Heart left ventricle (tissue), 13 donors: ENCODE data around the gene EREG.

Source experiments
- POLR2A ChIP-seq, 2 donors: fragments of 450-650 bp; IDR thresholded peaks; one replicate each; pipeline ENCODE4 v1.6.1; 2017; ENCODE audit warnings: antibody characterized with exemption in 2 of 2, mild to moderate bottlenecking in 2 of 2, moderate library complexity in 2 of 2
- TF ChIP-seq, protein P1 (sequence below), 12 donors: fragments of 200-600 bp; sonication (generic) in 4 of 12; IDR thresholded peaks; one replicate each; pipeline versions ENCODE4 v1.5.0 to v1.8.0; 2018 to 2022; ENCODE audit warnings: antibody characterized with exemption in 12 of 12, mild to moderate bottlenecking in 5 of 12
- donor health status: ischemic (EF 13 %, LVEDD 7.1; RV severe dilation, severe dysfunction).
- donor health status: DM: no; HTN: yes; CAD: no.
- donor health status: DM: no; HTN: no; CAD: no.
- donor health status: ischemic (EF 25% LVEDD 6.9; RV normal size, moderate dysfunction).
- donor health status: ischemic (EF 25% LVEDD 5.7; RV mildly dilated, moderate dysfunction).
- donor health status: ischemic (EF 35%, LVEDD 5.7; RV mildly dilated, moderate dysfunction).
- donor health status: nonischemic (EF 11% LVEDD 7.7; RV severe dilation, severe dysfunction).
- donor health status: DM: yes; HTN: yes; CAD: no.
- donor health status: PGD.
- donor health status: ischemic (EF 29% LVEDD 5.4; RV normal size, mild dysfunction).
- donor health status: nonischemic (EF 23%, LVEDD 6.1; RV moderate dilation, normal function).

DNA sequence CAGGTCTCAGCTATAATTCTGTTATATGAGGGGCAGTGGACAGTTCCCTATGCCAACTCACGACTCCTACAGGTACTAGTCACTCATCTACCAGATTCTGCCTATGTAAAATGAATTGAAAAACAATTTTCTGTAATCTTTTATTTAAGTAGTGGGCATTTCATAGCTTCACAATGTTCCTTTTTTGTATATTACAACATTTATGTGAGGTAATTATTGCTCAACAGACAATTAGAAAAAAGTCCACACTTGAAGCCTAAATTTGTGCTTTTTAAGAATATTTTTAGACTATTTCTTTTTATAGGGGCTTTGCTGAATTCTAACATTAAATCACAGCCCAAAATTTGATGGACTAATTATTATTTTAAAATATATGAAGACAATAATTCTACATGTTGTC, 20.4 kb downstream of the EREG start:
- TF ChIP-seq, protein P1, sequence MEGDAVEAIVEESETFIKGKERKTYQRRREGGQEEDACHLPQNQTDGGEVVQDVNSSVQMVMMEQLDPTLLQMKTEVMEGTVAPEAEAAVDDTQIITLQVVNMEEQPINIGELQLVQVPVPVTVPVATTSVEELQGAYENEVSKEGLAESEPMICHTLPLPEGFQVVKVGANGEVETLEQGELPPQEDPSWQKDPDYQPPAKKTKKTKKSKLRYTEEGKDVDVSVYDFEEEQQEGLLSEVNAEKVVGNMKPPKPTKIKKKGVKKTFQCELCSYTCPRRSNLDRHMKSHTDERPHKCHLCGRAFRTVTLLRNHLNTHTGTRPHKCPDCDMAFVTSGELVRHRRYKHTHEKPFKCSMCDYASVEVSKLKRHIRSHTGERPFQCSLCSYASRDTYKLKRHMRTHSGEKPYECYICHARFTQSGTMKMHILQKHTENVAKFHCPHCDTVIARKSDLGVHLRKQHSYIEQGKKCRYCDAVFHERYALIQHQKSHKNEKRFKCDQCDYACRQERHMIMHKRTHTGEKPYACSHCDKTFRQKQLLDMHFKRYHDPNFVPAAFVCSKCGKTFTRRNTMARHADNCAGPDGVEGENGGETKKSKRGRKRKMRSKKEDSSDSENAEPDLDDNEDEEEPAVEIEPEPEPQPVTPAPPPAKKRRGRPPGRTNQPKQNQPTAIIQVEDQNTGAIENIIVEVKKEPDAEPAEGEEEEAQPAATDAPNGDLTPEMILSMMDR (IDR thresholded peaks at IDR 0.05) = no peak
- TF ChIP-seq POLR2A (IDR thresholded peaks at IDR 0.05) = no peak
